Omental fat pad (tissue), 4 donors: ENCODE data around the gene SMIM24. TPM values are rescaled to one million over a fixed set of nuclear protein-coding genes. Genes with fewer than 3 reads are reported as not detected.

ENCODE experiments used
- ATAC-seq: fragments of 150-250 bp; one replicate; pipeline ENCODE4 v1.9.1; 2016; ENCODE audit warnings: mild to moderate bottlenecking, moderate library complexity; ENCODE audit not compliant: low FRiP score
- DNase-seq: peaks from one replicate; pipeline ENCODE4 v3.0.0-alpha.2; 2019; ENCODE audit warnings: low spot score
- CTCF ChIP-seq, 3 donors: fragments of 450-650 bp; IDR thresholded peaks; one replicate each; pipeline ENCODE4 v1.5.1; 2016 to 2017; ENCODE audit warnings: antibody characterized with exemption in 3 of 3, mild to moderate bottlenecking in 3 of 3, moderate library complexity in 2 of 3
- total RNA-seq, 4 donors: library from RNA; depleted of rRNA; stranded (reverse); fragments of >200 nt; gene quantifications; one replicate each; pipeline ENCODE4 v1.1.0, GENCODE V29; 2016

Gene SMIM24
- total RNA-seq, 4 donors from 2014 or later = not detected

- no peak for TF ChIP-seq CTCF (IDR thresholded peaks at IDR 0.05)
- ATAC-seq = peak; percentile 93
- DNase-seq = peak; percentile 82
Observed at GRCh38 chr19:3500429-3501101, 20.2 kb upstream of the SMIM24 start, which contains the start of gene DOHH. DOHH (minus strand) TSS chr19:3500674; CDS start chr19:3496814, 3,860 bp downstream.

GRCh38 chr19:3499738-3500428 lies 19.6 kb upstream of the SMIM24 start:
- ATAC-seq (no peak), DNase-seq (no peak)
- TF ChIP-seq CTCF (IDR thresholded peaks at IDR 0.05) = no peak

DNA sequence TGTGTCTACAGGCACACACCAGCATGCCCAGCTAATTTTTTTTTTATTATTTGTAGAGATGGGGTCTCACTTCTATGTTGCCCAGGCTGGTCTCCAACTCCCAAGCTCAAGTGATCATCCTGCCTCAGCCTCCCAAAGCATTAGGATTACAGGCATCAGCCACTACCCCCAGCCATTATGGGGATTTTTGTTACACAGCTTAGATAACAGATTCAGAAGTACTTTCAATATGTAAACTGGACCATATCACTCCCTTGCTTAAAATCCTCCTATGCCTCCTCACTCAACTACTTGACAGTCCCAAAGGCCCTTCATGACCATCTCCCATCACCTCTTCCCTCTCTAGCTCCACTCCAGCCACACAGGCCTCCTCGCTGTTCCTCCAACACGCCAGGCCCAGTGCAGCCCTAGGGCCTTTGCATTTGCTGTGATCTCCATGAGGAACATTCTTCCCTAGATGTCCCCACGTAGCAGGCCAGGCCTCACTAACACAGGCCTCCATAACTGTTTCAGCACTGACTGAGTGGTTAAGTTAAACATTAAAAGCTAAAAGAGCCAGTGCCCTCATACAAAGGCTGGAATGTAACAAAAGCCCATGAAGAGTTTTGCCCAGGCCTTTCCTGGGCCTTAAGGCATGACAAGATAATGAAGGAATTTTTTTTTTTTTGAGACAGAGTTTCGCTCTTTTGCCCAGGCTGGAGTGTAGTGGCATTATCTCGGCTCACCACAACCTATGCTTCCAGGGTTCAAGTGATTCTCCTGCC lies 17.6 kb upstream of the SMIM24 start:
- DNase-seq = no peak
- ATAC-seq = no peak
- no peak for TF ChIP-seq CTCF (IDR thresholded peaks at IDR 0.05)

DNA sequence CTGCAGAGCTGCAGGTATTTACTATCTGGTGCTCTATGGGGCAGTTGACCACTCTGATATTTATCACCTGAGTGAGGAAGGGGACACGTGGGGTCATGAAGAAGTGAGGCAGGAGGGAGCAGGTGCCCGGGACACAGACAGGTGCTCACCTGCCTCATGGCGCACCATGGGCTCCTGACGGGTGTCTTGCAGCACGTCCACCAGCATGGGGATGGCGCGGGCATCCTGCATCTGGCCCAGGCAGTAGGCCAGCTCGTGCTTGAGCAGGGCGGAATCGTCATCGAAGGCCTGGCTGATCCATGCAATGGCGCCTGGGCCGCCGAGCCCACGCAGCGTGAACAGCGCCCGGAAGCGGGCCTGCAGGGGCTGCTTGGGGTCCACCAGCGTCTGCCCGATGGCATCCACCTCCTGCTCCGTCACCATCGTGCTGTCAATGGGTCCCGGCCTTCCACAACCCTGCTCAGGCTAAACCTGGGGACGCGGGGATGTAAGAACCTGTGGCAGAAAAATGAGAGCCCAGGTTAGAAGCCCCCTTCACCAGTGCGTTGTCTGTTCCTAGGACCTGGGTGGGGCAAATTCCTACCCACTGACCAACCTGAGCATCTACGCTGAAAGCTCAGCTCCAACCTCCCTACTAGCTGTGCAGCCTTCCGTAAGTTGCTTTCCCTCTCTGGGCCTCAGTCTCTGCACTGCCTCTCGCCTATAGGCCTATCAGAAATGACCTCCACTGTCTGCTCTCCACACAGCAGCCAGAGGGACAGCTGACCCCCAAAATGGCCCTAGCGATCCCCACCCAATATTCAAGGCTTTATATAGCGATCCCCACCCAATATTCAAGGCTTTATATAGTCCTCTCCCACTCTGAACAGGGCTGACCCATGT lies 16.3 kb upstream of the SMIM24 start:
- DNase-seq (no peak), ATAC-seq (no peak)
- TF ChIP-seq CTCF (IDR thresholded peaks at IDR 0.05) = no peak

- ATAC-seq = no peak
- DNase-seq = no peak
- TF ChIP-seq CTCF (IDR thresholded peaks at IDR 0.05) = no peak
Observed at GRCh38 chr19:3494559-3494958, 14.2 kb upstream of the SMIM24 start.

DNA sequence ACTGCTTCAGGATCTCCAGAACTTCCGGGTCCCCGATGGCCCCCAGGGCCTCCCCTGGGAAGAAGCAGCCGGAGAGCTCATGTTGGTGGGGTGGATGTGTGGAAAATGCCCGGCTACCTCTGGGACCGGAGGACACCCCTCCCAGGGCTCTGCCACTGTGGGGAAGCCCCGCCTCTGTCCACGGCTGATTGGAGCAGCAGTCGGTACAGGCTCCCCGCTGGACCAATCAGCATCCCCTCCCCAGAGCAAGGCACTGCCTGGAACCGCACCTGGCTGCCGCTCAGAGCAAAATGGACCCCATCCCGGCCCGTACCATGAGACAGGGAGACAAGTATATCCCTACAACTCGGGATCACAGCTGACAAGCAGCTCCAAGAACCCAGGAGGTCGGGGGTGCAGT lies 13.7 kb upstream of the SMIM24 start:
- no peak for DNase-seq
- TF ChIP-seq CTCF (IDR thresholded peaks at IDR 0.05) = no peak
- ATAC-seq = no peak
